Measurements from ENCODE around the gene ABHD3.
A peak's percentile ranks its signal among the peaks of the same experiment; 100 is the strongest.
"Not testable (repeated sequence)": the region's sequence is repeated elsewhere in the genome, so short reads cannot be mapped to it uniquely, and the experiment has no call there.

ABHD3 gene

DNA sequence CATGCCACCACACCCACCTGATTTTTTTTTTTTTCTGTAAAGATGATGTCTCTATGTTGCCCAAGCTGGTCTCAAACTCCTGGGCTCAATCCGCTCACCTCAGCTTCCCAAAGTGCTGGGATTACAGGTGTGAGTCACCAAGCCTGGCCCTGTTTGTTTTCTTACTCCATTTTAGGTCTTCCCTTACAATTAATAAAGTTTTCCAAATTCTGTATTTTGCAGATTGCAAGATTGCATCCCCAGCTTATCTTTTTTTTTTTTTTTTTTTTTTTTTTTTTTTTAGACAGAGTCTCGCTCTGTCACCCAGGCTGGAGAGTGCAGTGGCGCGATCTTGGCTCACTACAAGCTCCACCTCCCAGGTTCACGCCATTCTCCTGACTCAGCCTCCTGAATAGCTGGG, 64.2 kb downstream of the ABHD3 start:
- DNase-seq, result not testable (repeated sequence)

DNA sequence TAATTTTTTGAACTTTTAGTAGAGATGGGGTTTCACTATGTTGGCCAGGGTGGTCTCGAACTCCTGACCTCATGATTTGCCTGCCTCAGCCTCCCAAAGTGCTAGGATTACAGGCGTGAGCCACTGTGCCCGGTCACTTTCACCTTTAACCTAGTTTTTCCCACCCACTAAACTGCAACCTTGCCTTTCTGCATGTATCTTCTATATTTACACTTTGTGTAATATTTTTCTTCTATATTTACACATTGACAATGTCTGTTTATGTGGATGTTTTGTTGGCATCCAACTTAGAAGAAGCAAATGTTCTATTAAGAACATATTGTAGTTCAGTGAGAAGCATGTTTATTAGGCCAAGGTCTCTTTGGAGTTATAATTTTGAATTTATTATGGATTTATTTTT, 65.8 kb downstream of the ABHD3 start:
- no peak for DNase-seq

DNA sequence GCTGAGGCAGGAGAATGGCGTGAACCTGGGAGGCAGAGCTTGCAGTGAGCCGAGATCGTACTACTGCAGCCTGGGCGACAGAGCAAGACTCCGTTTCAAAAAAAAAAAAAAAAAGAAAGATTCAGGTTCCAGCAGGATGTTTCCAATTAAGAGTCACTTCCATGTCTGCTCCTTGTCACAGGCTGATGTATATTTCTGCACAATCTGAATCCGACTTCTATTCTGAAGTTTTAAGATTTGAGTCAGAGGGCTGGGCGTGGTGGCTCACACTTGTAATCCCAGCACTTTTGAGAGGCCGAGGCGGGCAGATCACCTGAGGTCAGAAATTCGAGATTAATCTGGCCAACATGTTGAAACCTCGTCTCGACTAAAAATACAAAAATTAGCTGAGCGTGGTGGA, 67.8 kb downstream of the ABHD3 start:
- no peak for DNase-seq

DNA sequence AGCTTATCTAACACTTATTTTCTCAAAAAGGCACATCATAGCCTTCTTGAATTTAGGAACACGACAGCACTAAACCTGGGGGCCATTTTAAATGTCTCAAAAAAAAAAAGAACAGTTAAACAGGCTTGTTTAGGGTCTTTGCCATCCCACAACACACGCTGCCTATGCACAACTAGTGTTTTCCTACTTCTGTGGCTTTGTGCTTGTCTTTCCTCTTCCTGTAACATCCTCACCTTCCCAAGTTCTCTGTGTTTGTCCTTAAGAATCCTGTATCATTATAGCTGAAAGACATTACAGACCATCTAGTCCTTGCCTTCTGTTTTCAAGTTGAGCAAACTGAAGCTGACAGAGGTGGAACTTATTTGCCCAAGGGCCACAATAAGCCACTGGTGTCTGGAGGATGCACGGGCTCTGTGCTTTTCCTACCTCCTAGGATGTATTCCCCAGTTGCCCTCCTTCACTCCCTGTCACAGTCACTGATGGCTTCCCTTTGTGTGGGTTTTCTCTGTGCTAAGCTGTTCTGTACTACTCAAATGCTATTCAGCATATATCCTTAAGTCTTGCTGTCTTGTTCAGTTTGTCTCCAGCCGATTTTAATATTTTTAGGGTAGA, 69.9 kb downstream of the ABHD3 start:
- DNase-seq, result no peak

GRCh38 chr18:21632393-21632792, 72.2 kb downstream of the ABHD3 start:
- no peak for DNase-seq

DNA sequence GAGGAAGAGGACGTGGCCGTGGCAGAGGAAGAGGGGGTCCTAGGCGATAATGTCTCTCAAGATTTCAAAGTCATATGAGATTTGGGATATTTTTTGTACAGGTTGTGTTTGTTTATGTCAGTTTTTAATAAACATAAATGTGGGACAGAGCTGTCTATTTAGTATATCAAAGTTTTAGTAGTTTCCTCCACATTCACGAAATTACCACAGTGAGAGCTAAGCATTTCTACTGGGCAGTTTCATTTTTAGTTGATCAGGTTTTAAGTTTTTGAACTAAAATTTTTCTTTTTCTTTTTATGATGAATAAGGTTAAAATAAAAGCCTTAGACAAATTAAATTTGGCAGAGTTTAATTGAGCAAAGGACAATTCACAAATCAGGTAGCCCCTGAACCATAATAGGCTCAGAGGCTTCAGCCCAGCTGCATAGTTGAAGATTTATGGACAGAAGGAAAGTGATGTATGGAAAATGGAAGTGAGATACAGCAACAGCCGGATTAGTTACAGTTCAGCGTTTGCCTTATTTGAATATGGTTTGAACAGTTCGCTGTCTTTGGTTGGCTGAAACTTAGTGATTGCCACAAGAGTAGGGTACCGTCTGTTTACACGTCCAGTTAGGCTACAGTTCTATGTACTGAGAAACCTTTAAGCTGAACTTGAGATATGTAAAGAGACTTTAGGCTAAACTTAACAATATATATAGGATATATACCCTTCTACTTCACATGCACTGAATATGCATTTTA, 75.3 kb downstream of the ABHD3 start:
- DNase-seq, result no peak

DNA sequence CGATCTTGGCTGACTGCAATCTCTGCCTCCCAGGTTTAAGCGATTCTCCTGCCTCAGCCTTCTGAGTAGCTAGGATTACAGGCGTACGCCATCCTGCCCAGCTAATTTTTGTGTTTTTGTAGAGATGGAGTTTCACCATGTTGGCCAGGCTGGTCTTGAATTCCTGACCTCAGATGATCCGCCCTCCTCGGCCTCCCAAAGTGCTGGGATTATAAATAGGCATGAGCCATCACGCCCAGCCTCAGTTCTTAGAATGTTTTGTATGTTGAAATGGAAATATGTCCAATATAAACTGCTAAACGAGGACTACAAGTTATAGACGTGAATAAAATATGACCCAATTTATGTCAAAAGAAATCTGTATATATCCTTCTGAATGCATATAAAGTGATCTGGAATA, 82.9 kb downstream of the ABHD3 start:
- not testable (repeated sequence) for DNase-seq

DNA sequence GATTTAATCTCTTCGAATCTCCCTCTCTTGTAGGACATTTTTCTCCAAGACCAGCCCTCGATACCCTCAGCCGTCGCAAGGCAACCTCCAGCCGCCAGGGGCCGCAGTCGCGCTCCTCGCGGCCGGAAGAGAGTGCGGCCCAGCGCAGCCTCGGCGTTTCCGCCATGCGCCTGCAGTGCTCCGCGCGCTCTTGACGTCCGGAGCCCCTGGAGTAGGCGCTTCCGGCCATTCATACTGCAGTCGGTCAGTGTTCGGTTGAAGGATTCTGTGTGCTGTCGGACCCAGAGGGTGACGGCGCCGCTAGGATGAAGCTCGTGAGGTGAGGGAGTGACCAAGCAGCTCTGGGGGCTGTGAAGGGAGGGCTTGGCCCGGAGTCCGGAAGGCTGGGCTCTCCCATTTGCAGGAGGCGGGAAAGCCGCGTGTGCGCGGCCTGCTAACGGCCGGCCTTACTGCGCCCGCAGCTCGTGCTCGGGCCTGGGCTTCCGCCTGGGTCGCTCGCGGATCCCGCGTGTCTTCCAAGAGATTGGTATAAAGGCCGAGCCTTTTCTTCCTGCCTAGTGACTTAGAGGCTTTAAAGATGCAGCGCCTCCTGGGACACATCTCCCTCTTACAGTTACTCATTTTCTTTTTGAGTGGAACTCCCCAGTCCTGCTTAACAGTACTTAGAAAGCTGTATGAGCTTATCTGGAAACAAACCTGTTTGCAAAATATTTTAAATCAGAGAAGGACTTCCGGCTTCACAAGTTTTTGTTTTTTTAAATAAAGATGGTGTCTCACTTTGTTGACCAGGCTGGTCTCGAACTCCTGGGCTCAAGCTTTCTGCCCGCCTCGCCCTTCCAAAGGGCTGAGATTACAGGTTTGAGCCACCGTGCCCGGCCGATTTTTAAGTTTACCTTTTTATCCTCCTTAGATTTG, 92.2 kb downstream of the ABHD3 start, which contains the start of gene SNRPD1:
Gene SNRPD1, plus strand, starts transcription at position 190 of the 915 bp plus-strand sequence. Its CDS starts 116 bp downstream, at position 306.
- peak; percentile 94 for DNase-seq

GRCh38 chr18:21611401-21612124, 93.0 kb downstream of the ABHD3 start:
- not testable (repeated sequence) for DNase-seq

DNA sequence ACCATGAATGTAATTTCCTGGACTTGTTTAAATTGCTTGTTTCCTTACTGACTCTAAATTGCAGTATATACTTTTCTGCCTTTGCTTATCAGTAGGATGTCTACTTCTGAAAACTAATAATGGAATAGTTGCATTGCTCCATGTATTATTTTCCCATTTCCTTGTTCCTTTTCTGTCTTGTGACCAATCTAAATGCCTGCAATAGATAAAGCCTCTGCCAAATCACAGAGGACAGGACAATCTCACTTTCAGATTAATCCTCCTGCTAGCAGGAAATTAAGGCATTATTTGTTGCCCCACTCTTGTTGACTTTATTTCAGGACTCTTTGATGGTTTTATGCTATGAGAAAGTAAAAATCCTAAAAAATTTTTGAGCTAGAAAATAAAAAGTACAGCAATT, 99.4 kb downstream of the ABHD3 start:
- no peak for DNase-seq

DNA sequence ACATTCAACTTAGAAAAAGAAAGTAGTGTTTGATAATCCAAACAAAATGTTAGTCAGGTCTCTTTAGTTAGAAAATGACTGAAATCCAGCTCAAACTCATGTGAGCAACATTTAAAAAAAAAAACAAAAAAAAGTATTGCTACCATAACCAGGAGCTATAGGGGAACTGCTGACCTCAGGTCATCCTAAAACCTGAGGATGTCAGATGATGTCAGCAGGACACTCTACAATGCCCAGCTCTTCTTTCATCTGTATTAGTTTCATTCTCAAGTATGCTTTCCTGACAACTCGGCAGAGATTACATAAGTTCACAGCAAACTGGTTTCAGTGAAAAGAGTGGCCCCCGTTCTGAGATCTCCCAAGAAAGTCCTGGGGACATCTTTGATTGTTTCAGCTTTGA, 99.9 kb downstream of the ABHD3 start:
- no peak for DNase-seq

GRCh38 chr18:21602299-21602587, 102.3 kb downstream of the ABHD3 start:
- no peak for DNase-seq

Data from left hindlimb (tissue), 1 donor.